ENCODE measurements around the gene MYO5A. TPM values are rescaled to one million over a fixed set of nuclear protein-coding genes. Genes with fewer than 3 reads are reported as not detected.

MYO5A gene
- total and polyA plus RNA-seq, 2 donors (not counting 3 experiments of a cell fraction or from before 2014, with no cell fraction given) = 31.9 to 91.9 TPM

GRCh38 chr15:52349052-52349700 is 179.5 kb downstream of the MYO5A start:
- intact Hi-C loops (cut with micrococcal nuclease) = no loop called here
- Histone ChIP-seq H3K36me3 (ENCODE audit: control insufficient read depth in 2 of 2, extremely low read depth in 1 of 2, insufficient read depth in 2 of 2, low read length in 2 of 2) (peaks cover 24 to 31% of the 10 kb centered on the region in 2 experiments), H2AFZ (ENCODE audit: low read depth, low read length) (no peak overlapping the region), H3K27ac (ENCODE audit: insufficient read depth, low read depth, low read length) (no peak overlapping the region), H3K4me2 (ENCODE audit: insufficient read depth, low read length) (no peak overlapping the region), H3K4me1 (ENCODE audit: control insufficient read depth, extremely low read depth, insufficient read depth, low read length) (no peaks in the 10 kb centered on the region), H3K9ac (replicated peaks; ENCODE audit: extremely low read depth, insufficient read depth, low read length) (no peak overlapping the region), H4K20me1 (replicated peaks; ENCODE audit: control insufficient read depth, extremely low read depth, insufficient read depth, low read length) (no peaks in the 10 kb centered on the region), H3K79me2 (ENCODE audit: control insufficient read depth, insufficient read depth, low read length) (no peaks in the 10 kb centered on the region), H3K9me1 (replicated peaks; ENCODE audit: control insufficient read depth, extremely low read depth, insufficient read depth, low read length) (no peaks in the 10 kb centered on the region), H3K4me3 (replicated peaks in 1 of 3; ENCODE audit: insufficient read depth in 1 of 3, low read depth in 1 of 3, low read length in 3 of 3) (no peak overlapping the region), H3K27me3 (ENCODE audit: control insufficient read depth in 2 of 2, insufficient read depth in 2 of 2, low read length in 2 of 2) (no peaks in the 10 kb centered on the region), H3K9me3 (replicated peaks; ENCODE audit: control insufficient read depth, insufficient read depth, low read length) (no peaks in the 10 kb centered on the region)
- dilution Hi-C loops (cut with MboI; ENCODE audit: extremely low pct_ligation_motif_present, low sequenced_read_pairs) = no loop called here
- no peak for TF ChIP-seq GATA2 (IDR thresholded peaks at IDR 0.05; ENCODE audit: insufficient read depth, insufficient read length, low read depth, low read length)
- no peak for TF ChIP-seq EZH2 (IDR thresholded peaks at IDR 0.05; ENCODE audit: borderline replicate concordance, low read depth, low read length, severe bottlenecking)
- no peak for TF ChIP-seq MYC (IDR thresholded peaks at IDR 0.05; ENCODE audit: low read depth, low read length)
- no peak for TF ChIP-seq CTCF (IDR thresholded peaks at IDR 0.05; ENCODE audit: extremely low read depth in 1 of 2, insufficient read depth in 1 of 2, low read depth in 1 of 2, low read length in 2 of 2)
- TF ChIP-seq FOS (IDR thresholded peaks at IDR 0.05; ENCODE audit: borderline replicate concordance, insufficient read depth, low read length) = no peak
- no peak for TF ChIP-seq JUN (IDR thresholded peaks at IDR 0.05; ENCODE audit: borderline replicate concordance, insufficient read depth, insufficient read length, low read depth)
- TF ChIP-seq POLR2AphosphoS5 (IDR thresholded peaks at IDR 0.05; ENCODE audit: insufficient read depth, low read depth, low read length) = no peak
- TF ChIP-seq MAX (IDR thresholded peaks at IDR 0.05; ENCODE audit: insufficient read depth, insufficient read length) = no peak
- no peak for TF ChIP-seq POLR2A (IDR thresholded peaks at IDR 0.05; ENCODE audit: low read depth, low read length)
- ChIA-PET POLR2A (no interaction called here), CTCF (interaction anchor here (1.3 to 2.4 kb wide), 2 partner anchors 13 to 114 kb away, joined by 3 to 6 read pairs; no protein-coding TSS in a partner anchor)
- no peak for FAIRE-seq
- no TSS peak for BruUV-seq (replicated peaks)
- DNase-seq (ENCODE audit: low read depth, low spot score) = no peak

Data from endothelial cell of umbilical vein (primary cell).